Neural cell (in vitro differentiated cells): ENCODE measurements around the gene SMAD2. TPM values are rescaled to one million over a fixed set of nuclear protein-coding genes. Genes with fewer than 3 reads are reported as not detected.

ENCODE experiments used
- H2AFZ ChIP-seq: fragments of 200-600, 300-800 bp; sonication (generic), shearing (Covaris generic); 2 replicates; pipeline ENCODE4 v1.6.0; 2014; ENCODE audit warnings: low read depth, mild to moderate bottlenecking, antibody characterized with exemption, low read length, moderate library complexity
- H3F3A ChIP-seq: fragments of 200-600 bp; shearing (Covaris generic); 2 replicates; pipeline ENCODE4 v1.6.1; 2016; ENCODE audit warnings: mild to moderate bottlenecking, moderate library complexity, mixed read lengths, antibody characterized with exemption, low read length; ENCODE audit not compliant: insufficient read depth, poor library complexity, severe bottlenecking
- H3K27ac ChIP-seq: fragments of 200-600, 300-800 bp; sonication (generic), shearing (Covaris generic); 2 replicates; pipeline ENCODE4 v1.5.1; 2014; ENCODE audit warnings: mild to moderate bottlenecking, low read length, moderate library complexity
- H3K27me3 ChIP-seq: fragments of 300-800, 200-600 bp; sonication (generic), shearing (Covaris generic); 2 replicates; pipeline ENCODE4 v1.6.0; 2014; ENCODE audit warnings: mild to moderate bottlenecking, low read depth, low read length, moderate library complexity; ENCODE audit not compliant: insufficient read depth
- H3K36me3 ChIP-seq: fragments of 300-800, 200-600 bp; sonication (generic), shearing (Covaris generic); 2 replicates; pipeline ENCODE4 v1.5.1; 2014; ENCODE audit warnings: mild to moderate bottlenecking, antibody characterized with exemption, low read length, moderate library complexity; ENCODE audit not compliant: insufficient read depth
- H3K4me2 ChIP-seq: fragments of 300-800, 200-600 bp; sonication (generic), shearing (Covaris generic); 2 replicates; pipeline ENCODE4 v1.6.0; 2014; ENCODE audit warnings: mild to moderate bottlenecking, low read length
- H3K4me3 ChIP-seq: fragments of 300-800, 200-600 bp; sonication (generic), shearing (Covaris generic); 2 replicates; pipeline ENCODE4 v1.5.1; 2014; ENCODE audit warnings: mild to moderate bottlenecking, low read length, moderate library complexity
- H3K79me2 ChIP-seq: fragments of 200-600 bp; shearing (Covaris generic); replicated peaks from 2 replicates; pipeline ENCODE4 v1.6.0; 2014; ENCODE audit warnings: mild to moderate bottlenecking, low read length, moderate library complexity; ENCODE audit not compliant: insufficient read depth
- H3K9ac ChIP-seq: fragments of 300-800, 200-600 bp; sonication (generic), shearing (Covaris generic); 2 replicates; pipeline ENCODE4 v1.6.1; 2016; ENCODE audit warnings: mild to moderate bottlenecking, low read length, mixed read lengths
- H3K9me2 ChIP-seq: fragments of 200-600 bp; shearing (Covaris generic); 2 replicates; pipeline ENCODE4 v1.6.1; 2016; ENCODE audit warnings: mild to moderate bottlenecking, low read length, mixed read lengths; ENCODE audit not compliant: insufficient read depth
- H3K9me3 ChIP-seq: fragments of 200-600, 300-800 bp; sonication (generic), shearing (Covaris generic); 2 replicates; pipeline ENCODE4 v1.6.1; 2016; ENCODE audit warnings: mild to moderate bottlenecking, mixed run types, low read length, moderate library complexity, mixed read lengths
- H4K20me1 ChIP-seq: fragments of 200-600 bp; shearing (Covaris generic); 2 replicates; pipeline ENCODE4 v1.6.1; 2016; ENCODE audit warnings: mild to moderate bottlenecking, mixed run types; ENCODE audit not compliant: insufficient read depth
- EP300 ChIP-seq: fragments of 450-650 bp; conservative IDR thresholded peaks from 2 replicates; pipeline ENCODE4 v1.6.1; 2014; ENCODE audit warnings: antibody characterized with exemption, mild to moderate bottlenecking, moderate library complexity; ENCODE audit not compliant: poor library complexity, severe bottlenecking
- EZH2 ChIP-seq: fragments of 200-600, 300-800 bp; shearing (Covaris generic), sonication (generic); IDR thresholded peaks from 2 replicates; pipeline ENCODE4 v1.6.1; 2014; ENCODE audit warnings: antibody characterized with exemption, low read length, borderline replicate concordance, mild to moderate bottlenecking; ENCODE audit not compliant: insufficient read depth, poor library complexity, severe bottlenecking
- MXI1 ChIP-seq: fragments of 450-650 bp; conservative IDR thresholded peaks from 2 replicates; pipeline ENCODE4 v1.6.1; 2014; ENCODE audit warnings: antibody characterized with exemption, mild to moderate bottlenecking; ENCODE audit not compliant: poor library complexity, severe bottlenecking
- POLR2AphosphoS5 ChIP-seq: IDR thresholded peaks from 2 replicates; pipeline ENCODE4 v1.6.1; 2012
- RAD21 ChIP-seq: fragments of 450-650 bp; conservative IDR thresholded peaks from 2 replicates; pipeline ENCODE4 v1.6.1; 2014; ENCODE audit warnings: antibody characterized with exemption, mild to moderate bottlenecking, moderate library complexity
- SMC3 ChIP-seq: fragments of 450-650 bp; conservative IDR thresholded peaks from 2 replicates; pipeline ENCODE4 v1.6.1; 2014; ENCODE audit warnings: antibody characterized with exemption, mild to moderate bottlenecking, moderate library complexity; ENCODE audit not compliant: poor library complexity
- TAF1 ChIP-seq: IDR thresholded peaks from 2 replicates; pipeline ENCODE4 v1.6.1; 2012; ENCODE audit warnings: low read depth
- polyA plus RNA-seq: library from polyadenylated mRNA; depleted of rRNA; stranded (reverse); fragments of >200 nt; gene quantifications from 2 replicates; pipeline ENCODE4 v1.2.3, GENCODE V29; 2014
- TF ChIP-seq, protein P1 (sequence below): IDR thresholded peaks from 2 replicates; pipeline ENCODE4 v1.6.1; 2012; ENCODE audit warnings: borderline replicate concordance
- TF ChIP-seq, protein P2 (sequence below): fragments of 450-650 bp; IDR thresholded peaks from 2 replicates; pipeline ENCODE4 v1.5.1; 2014; ENCODE audit warnings: antibody characterized with exemption, mild to moderate bottlenecking, moderate library complexity; ENCODE audit not compliant: poor library complexity, severe bottlenecking

Gene SMAD2
- polyA plus RNA-seq, 1 donor from 2014 or later, result 64.7 TPM

DNA sequence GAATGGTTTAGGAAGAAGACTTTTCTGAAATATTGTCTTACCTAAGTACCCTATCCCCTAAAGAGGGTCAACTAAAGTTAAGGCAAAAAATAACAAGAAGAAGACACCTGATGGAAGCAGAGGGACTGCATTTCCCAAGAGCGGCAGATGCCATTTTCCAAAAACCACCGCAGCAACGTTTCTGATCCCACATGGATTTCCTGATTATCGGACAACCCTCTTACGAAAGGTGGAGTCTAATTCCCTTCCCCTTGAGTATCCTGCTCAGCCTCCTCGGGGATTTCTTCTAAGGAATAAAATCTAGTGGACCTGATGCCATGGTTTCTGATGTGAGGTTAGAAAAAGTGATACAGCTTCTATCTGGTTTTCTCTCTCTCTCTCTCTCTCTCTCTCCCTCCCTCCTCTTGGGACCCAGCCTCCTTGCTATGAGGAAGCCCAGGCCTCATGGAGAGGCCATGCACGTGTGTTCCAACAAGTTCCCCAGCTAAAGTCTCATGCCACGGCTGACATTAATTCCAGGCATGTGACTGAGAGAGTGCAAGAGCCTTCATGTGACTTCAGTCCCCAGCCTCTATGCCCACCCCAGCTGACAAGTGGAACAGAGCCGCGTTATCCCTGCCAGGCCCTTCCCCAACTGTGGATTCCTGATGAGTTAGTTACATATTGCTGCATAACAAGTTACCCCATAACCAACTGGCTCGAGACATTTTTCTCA is 150.3 kb downstream of the SMAD2 start:
- H4K20me1 ChIP-seq, result no peaks in the 10 kb centered on the region
- no peak overlapping the region for H3K4me3 ChIP-seq
- no peak overlapping the region for H2AFZ ChIP-seq
- no peak overlapping the region for H3K27ac ChIP-seq
- H3K9me3 ChIP-seq, result no peaks in the 10 kb centered on the region
- TF ChIP-seq TAF1 (no peak), POLR2AphosphoS5 (no peak)
- no peak overlapping the region for H3K4me2 ChIP-seq
- H3K27me3 ChIP-seq, result no peaks in the 10 kb centered on the region
- H3K9me2 ChIP-seq, result no peaks in the 10 kb centered on the region
- H3F3A ChIP-seq, result no peaks in the 10 kb centered on the region
- no peaks in the 10 kb centered on the region for H3K36me3 ChIP-seq
- H3K9ac ChIP-seq, result no peak overlapping the region
- H3K79me2 ChIP-seq, result no peaks in the 10 kb centered on the region

DNA sequence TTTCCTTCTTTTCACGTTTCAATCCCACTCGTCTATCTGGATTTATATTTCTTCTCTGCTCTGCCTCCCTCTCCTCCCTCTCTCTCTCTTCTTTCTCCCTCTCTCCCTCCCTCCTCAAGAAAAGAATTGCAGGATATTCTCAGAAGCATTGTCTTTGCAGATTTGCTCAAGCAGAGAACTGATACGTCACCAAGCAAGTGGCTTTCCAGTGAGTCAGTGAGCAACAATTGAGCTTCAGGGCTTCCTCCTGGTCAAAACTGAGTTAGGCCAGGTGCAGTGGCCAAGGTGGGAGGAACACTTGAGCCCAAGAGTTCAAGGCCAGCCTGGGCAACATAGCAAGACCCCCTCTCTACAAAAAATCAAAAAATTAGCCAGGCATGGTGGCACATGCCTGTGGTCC is 151.1 kb downstream of the SMAD2 start:
- H3K9ac ChIP-seq, result no peak overlapping the region
- no peaks in the 10 kb centered on the region for H3K79me2 ChIP-seq
- H3K4me2 ChIP-seq, result no peak overlapping the region
- H3K27ac ChIP-seq, result no peak overlapping the region
- no peak overlapping the region for H3K4me3 ChIP-seq
- no peaks in the 10 kb centered on the region for H4K20me1 ChIP-seq
- no peaks in the 10 kb centered on the region for H3F3A ChIP-seq
- no peaks in the 10 kb centered on the region for H3K27me3 ChIP-seq
- H3K9me2 ChIP-seq, result no peaks in the 10 kb centered on the region
- TF ChIP-seq SMC3 (no peak), RAD21 (no peak), EZH2 (no peak), EP300 (no peak), MXI1 (no peak), POLR2AphosphoS5 (no peak), TAF1 (no peak)
- TF ChIP-seq, protein P1, sequence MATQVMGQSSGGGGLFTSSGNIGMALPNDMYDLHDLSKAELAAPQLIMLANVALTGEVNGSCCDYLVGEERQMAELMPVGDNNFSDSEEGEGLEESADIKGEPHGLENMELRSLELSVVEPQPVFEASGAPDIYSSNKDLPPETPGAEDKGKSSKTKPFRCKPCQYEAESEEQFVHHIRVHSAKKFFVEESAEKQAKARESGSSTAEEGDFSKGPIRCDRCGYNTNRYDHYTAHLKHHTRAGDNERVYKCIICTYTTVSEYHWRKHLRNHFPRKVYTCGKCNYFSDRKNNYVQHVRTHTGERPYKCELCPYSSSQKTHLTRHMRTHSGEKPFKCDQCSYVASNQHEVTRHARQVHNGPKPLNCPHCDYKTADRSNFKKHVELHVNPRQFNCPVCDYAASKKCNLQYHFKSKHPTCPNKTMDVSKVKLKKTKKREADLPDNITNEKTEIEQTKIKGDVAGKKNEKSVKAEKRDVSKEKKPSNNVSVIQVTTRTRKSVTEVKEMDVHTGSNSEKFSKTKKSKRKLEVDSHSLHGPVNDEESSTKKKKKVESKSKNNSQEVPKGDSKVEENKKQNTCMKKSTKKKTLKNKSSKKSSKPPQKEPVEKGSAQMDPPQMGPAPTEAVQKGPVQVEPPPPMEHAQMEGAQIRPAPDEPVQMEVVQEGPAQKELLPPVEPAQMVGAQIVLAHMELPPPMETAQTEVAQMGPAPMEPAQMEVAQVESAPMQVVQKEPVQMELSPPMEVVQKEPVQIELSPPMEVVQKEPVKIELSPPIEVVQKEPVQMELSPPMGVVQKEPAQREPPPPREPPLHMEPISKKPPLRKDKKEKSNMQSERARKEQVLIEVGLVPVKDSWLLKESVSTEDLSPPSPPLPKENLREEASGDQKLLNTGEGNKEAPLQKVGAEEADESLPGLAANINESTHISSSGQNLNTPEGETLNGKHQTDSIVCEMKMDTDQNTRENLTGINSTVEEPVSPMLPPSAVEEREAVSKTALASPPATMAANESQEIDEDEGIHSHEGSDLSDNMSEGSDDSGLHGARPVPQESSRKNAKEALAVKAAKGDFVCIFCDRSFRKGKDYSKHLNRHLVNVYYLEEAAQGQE, result no peak
- TF ChIP-seq, protein P2, sequence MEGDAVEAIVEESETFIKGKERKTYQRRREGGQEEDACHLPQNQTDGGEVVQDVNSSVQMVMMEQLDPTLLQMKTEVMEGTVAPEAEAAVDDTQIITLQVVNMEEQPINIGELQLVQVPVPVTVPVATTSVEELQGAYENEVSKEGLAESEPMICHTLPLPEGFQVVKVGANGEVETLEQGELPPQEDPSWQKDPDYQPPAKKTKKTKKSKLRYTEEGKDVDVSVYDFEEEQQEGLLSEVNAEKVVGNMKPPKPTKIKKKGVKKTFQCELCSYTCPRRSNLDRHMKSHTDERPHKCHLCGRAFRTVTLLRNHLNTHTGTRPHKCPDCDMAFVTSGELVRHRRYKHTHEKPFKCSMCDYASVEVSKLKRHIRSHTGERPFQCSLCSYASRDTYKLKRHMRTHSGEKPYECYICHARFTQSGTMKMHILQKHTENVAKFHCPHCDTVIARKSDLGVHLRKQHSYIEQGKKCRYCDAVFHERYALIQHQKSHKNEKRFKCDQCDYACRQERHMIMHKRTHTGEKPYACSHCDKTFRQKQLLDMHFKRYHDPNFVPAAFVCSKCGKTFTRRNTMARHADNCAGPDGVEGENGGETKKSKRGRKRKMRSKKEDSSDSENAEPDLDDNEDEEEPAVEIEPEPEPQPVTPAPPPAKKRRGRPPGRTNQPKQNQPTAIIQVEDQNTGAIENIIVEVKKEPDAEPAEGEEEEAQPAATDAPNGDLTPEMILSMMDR, result no peak
- no peak overlapping the region for H2AFZ ChIP-seq
- H3K9me3 ChIP-seq, result no peaks in the 10 kb centered on the region
- H3K36me3 ChIP-seq, result no peaks in the 10 kb centered on the region
